ENCODE data around the gene FBXO31.

FBXO31 gene

DNA sequence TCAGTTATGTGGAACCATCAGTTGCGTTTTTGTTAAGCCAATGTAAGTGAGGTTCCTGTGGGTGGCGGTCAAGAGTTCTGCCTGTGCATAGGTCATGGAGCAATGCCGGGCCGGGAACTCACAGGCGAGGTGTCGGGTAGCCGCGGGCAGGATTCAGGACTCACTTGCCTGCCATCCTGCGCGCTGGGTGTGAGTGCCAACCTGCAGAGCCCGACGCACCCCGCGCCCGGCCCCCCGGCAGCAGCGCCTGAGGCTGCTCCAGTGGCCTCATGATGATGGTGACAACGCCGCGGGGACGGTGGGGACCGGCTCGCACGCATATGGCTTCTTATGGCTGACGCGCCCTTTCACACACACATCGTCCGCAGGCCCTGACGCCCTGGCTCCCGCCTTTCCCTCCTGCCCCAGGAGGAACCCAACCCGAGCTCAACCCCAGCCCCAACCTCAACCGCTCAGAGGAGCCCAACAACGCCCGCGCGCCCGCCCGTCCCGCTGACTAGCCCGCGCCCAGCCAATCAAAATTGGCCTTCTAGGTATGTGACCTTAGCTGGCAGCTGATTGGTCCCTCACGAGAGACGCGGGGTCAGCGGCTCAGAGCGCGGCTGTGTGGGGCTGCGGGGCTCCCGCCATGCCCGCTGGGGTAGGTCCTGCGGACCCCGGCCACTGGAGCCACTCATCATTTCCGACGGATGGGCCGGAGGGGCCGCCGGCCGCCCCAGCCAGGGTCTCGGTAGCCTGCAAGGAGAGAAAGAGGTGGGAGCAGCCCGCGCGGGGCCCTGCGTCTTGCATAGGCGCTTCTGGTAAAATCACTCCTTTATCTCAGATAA, 66.4 kb downstream of the FBXO31 start, which contains the start of gene C16orf95:
TSS of gene C16orf95 (minus strand) at position 470 of the 827 bp plus-strand sequence. CDS start at position 320, 150 bp downstream.
- peak; percentile 93 to 94 for DNase-seq (ENCODE audit: extremely low read depth in 1 of 2, low read depth in 1 of 2)

DNA sequence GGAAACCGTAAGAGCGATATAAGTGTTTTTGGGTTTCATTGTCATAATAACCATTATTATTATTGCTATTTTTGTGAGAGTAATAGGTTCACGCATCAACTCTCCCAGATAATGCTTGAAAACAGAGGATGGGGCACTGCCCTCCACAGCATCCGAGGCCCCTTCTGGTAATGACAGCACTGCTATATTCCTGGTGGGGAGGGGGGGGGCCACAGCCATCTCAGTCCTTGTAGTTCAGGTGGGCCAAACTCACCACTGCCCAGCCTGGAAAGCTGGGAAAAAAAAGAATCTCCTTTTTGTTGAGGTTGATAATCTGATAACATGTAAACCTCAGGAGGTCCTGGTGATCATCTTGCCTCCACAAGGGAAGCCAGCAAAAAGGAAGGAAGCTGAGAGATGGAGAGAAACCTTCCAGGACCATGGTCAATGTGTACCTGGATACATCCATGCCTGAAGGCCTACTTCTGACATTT, 67.1 kb downstream of the FBXO31 start:
- no peak for DNase-seq (ENCODE audit: extremely low read depth in 1 of 2, low read depth in 1 of 2)

DNA sequence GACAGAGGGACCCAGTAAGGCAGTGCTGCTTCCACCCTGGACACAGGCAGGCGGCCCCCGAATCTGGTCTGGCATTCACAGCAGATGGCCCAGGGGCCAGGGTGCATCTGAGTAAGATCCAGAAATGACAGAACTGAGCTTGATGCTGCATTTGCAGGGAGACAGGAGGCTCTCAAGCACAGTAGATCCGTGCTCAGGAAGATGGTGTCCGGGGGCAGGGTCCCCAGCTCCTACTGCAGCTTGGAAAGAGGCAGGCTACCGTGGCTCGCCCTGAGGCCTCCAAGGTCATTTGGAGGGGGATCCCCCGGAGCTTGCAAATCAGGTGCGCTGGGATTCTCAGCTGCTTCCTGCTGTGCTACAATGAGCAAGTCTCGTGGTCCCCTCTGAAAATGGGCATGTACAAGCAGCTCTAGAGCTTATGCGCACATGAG, 68.6 kb downstream of the FBXO31 start:
- DNase-seq (ENCODE audit: extremely low read depth in 1 of 2, low read depth in 1 of 2) = no peak

DNA sequence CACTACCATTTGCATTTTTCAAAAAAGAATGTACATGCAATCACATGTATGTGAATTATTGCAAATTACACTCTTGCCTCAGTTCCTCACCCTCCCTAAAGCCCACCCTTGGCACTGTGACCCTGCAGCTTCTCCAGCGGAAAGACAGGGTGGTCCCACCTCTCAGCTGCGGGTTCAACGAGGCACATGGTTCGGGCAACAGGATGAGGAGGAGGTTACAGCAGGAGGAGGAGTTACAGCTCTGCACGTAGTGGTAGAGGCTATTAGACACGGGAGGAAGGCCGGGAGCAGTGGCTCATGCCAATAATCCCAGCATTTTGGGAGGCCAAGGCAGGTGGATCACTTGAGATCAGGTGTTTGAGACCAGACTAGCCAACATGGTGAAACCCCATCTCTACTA, 71.6 kb downstream of the FBXO31 start:
- no peak for DNase-seq (ENCODE audit: extremely low read depth in 1 of 2, low read depth in 1 of 2)

DNA sequence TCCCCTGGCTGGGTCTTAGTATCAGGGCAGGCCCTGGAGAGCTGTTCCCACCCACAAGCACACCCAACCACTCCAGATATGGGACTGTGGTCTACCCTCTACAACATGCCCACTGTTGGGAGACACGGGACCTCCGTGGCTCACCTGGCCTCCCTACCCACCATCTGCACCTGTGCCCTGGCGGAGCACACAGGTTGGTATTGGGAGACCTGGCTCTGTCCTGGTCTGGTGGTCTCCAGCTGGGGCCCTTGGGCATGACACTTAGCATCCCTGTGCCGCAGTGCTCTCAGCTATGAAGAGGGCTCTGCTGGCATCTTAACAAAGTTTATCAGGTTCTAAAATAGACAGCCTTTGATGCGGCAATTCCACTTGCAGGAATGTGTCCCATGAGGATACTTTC, 72.2 kb downstream of the FBXO31 start:
- no peak for DNase-seq (ENCODE audit: extremely low read depth in 1 of 2, low read depth in 1 of 2)

DNA sequence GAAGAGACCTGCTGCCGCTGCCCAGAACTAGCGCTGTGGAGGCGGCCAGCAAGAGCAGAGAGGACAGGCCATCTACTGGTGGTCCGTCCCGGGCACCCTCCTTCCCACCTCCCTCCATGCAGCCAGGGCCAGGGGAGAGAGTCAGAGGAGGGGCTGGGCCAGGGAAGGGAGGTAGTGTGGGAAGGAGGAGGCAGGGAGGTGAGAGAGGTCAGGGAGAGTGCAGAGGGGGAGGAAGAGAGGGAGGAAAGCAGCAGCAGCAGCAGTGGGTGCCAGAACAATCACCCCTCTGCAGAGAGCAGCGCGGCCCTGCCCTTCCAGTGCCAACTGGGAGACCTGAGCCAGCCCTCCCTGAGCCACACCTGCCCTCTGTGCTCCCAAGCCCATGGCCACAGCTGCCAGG, 73.0 kb downstream of the FBXO31 start:
- DNase-seq (ENCODE audit: extremely low read depth in 1 of 2, low read depth in 1 of 2) = no peak

DNA sequence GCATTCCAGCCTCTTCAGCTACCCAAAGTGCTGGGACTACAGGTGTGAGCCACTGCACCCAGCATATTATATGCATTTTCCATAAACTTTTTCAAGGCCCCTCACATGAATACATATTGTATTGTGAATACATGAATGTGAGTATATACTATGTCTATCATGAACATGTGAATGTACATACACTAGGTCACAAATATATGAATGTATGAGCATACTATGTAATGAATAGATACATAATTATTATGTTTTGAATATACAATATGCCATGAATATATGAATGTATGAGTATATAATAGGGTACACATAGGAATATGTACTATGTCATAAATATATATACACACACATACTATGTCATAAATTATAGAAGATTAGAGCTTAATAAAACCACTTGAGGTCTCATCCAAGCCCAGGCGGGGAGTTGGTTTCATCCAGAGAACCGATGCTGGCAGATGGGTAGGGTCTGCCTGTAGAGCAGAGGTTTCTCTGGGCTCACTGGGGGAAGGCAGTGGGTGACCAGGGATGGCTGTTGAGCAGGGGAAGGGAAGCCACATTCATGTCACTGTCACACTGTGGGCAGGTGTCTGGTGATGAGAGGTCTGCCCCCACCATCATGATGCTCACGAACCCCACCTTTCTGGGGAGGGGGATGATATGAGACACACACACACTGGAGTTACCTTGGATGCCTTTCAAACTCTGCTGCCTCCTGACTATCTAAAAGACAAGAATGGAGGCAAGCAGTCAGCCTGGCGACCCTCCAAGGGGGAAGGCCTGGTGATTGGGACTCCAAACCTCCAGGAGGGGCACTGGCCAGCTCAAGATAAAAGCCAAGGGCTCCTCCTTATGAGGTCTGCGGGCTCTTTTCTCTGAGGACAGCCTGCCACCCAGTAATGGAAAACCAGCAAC, 73.7 kb downstream of the FBXO31 start:
- DNase-seq (ENCODE audit: extremely low read depth in 1 of 2, low read depth in 1 of 2) = no peak

DNA sequence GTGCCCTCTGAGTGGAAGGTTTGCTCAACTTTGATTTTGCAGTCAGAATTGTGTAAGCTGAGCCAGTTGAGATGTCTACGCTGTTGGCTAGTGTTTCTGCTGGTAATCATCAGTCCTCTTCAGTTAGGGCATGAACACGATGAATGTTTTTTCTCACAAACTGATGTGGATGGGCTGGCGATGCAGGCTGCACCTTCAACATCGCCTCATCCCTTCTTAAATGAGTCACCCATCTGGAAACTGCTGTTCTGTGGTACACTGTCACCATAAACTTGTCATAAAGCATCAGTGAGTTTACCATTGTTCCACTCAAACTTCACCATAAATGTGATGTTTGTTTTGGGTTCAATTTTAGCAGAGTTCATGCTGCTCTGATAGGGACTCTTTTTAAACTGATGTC, 74.8 kb downstream of the FBXO31 start:
- DNase-seq (ENCODE audit: extremely low read depth in 1 of 2, low read depth in 1 of 2) = no peak

DNA sequence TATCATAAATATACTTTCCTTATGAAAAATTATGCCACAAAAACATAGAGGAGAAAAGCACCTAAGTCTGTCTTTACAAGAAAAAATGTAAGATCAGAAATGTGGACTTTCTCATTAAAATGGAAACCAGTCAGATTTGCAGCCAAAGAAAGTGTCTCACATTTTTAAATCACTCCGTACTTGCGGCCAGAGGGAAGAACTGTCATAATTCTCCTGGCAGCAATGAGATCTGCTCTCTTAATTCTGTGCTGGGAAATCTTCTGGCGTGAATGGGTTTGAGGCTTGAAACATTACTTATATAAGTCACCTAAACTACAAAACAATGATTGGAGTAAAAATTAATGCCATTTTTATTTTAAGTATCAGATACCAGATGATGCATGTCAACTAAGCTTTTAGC, 77.1 kb downstream of the FBXO31 start:
- no peak for DNase-seq (ENCODE audit: extremely low read depth in 1 of 2, low read depth in 1 of 2)

DNA sequence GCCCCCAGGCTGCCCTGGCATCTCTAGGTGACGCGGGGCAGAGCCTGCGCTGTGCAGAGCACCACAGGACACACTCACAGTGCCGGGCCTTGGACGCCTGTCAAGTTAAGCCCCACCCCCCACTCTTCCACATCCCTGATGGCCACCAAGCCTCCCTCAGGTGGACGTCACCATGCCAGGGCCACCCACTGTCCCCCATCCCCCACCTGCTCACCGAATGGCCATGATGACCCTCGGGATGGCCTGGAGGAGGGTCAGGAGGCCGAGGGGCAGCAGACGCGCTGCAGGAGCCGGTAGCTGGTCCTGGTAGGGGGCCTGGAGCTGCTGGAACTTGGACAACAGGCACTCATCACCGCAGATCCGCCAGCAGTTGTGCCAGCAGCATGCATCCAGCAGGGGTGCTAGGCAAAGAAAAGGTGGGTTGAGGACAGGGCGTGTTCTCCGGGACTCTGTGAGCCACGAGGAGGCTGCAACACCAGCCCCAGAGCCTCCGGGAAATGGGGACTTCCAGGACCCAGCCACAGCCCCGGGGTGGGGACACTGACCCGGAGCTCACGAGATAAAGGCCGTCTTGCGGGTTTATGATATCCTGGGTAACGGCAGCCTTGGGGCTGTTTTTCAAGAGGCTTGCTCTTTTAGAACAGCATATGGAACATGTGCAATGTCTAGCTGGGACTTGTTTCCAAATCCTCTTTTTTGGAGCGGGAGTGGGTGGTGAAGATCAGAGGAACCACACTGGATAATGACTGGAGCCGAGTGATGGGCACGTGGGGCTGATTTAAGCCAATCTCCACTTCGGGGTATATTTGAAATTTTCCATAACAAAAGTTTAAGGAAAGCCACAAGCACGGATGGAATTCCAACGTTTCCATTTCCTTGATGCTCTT, 77.8 kb downstream of the FBXO31 start:
- no peak for DNase-seq (ENCODE audit: extremely low read depth in 1 of 2, low read depth in 1 of 2)

DNA sequence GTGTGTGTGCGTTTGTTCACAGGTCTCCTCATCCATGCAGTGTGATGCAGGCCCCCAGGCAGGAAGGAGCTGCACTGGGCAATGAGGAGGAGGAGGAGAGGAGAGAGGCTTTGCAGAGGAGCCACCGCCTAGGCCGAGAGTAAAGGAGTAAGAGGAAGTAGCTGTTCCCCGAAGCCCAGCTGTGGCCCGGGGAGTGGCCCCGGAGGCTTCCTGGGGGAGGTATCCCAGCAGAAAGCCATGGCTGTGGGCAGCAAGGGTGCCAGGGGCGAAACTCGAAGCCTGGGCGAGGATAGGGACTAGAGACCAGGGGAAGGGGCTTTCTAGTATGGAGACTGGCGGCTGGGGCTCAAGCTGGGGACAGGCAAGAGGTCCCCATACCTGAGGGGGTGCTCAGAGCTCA, 78.6 kb downstream of the FBXO31 start:
- DNase-seq (ENCODE audit: extremely low read depth in 1 of 2, low read depth in 1 of 2) = no peak

DNA sequence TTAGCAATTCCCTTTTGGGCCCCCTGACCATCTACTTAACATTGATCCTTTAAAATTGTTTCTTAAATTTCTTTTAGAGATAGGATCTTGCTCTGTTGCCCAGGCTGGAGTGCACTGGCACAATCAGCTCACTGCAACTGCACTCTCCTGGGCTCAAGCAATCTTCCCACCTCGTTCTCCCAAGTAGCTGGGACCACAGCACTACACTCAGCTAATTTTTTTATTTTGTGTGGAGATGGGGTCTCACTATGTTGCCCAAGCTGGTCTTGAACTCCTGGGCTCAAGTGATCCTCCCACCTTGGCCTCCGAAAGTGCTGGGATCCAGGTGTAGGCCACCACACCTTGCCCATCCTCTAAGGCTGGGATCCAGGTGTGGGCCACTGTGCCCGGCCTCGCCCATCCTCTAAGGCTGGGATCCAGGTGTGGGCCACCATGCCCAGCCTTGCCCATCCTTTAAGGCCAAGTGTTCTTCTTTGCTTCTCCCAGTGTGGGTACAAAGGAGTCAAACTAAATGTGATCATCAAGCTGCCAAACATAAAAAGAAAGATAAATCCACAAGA, 79.5 kb downstream of the FBXO31 start:
- DNase-seq (ENCODE audit: extremely low read depth in 1 of 2, low read depth in 1 of 2) = no peak

DNA sequence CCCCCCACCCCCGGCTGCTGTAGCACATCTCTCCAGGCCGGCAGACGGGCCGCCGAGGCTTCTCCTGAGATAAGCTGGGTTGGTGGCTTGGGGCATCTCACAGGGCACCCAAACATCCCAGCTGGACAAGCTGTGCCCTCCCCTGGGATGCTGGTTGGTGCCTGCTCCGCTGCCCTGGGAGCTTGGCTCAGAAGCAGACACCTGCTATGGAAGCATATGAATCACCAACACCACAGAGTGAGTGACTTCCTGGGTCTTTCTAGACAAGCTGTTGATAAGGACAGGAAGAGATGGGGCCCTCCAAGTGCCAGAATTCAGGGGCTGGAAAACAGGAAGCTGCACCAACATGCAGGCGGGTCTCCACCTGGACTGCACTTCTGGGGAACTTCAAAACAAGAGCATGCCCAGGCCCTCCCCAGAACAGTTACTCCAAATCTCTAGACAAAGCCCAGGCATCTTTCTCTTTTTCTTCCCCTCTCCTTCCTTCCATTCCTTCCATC, 80.1 kb downstream of the FBXO31 start:
- DNase-seq (ENCODE audit: extremely low read depth in 1 of 2, low read depth in 1 of 2) = no peak

DNA sequence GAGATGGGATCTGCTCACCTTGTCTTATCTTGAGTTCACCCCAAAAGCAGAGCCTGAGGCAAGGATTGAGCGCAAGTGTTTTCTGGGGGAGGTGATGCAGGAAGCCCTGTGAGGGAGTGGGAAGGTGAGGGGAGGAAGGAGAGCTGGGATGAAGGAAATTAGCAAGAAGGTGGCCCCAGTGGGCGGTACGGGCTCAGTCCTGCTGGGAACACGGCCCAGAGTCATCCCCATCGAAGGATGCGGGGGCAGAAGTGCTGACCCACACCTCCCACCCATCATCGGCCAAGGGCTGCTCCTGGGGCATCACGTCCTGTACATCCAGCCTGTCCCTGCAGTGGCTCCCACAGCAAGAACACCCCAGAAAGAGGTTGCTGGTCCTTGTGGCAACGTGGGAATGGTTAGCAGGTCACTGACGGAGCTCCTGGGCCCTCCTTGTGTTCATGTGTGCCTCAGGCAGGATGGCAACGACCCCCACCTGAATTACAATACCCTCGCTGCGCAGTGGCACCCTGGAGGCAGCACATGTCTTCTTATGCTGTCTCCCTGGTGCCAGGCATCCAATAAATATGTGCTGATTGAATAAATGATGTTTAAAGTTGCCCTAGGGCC, 84.6 kb downstream of the FBXO31 start:
- DNase-seq (ENCODE audit: extremely low read depth in 1 of 2, low read depth in 1 of 2) = no peak

DNA sequence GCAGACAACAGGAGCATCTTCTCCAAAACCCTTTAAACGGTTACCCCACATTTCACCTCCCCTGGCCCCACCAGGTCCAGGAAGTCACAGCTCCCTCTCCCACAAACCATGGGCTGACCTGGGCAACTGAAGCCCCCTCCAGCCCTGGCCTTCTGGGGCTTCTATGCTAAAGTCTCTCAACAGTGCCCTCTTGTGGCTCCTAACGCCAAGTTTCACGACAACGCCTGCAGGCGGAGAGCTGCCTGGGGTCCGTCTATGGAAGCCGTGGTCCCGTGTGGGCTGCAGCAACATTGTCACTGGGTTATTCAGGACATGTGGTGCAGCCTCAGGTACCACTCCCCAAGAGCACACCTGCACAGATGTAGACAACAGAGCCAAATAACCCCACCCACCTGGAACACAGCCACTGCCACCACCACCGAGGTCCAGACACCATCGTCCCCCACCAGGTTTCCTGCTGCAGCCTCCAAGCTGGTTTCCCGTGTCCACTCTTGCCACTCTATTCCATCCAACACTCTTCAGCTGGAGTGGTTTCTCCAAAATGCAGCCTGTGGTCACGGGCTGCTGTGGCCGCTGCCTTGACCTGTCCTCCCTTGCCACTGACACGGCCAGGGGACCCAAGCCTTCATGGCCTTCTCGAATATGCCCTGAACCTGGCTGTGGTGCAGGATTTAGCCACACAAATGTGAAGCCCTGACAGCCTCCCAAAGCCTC, 85.5 kb downstream of the FBXO31 start:
- no peak for DNase-seq (ENCODE audit: extremely low read depth in 1 of 2, low read depth in 1 of 2)

DNA sequence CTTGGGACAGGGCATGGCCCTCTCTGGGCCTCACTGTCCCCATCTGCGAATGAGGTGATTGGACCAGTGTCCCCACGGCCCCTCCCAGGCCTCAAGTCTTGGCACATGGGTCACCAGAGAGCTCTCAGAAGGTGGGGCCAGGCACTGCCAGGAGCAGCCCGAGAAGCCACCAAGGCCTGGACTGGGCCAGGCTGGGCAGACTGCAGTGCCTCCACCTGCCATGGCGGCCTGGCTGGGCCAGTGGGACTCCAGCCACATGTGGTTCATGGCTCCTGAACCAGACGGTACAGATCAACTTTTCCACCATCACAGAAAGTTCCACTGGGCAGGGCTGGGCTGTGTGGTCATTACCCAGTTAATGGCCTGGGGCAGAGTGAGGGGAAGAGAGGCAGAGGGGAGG, 86.2 kb downstream of the FBXO31 start:
- DNase-seq (ENCODE audit: extremely low read depth in 1 of 2, low read depth in 1 of 2) = no peak

DNA sequence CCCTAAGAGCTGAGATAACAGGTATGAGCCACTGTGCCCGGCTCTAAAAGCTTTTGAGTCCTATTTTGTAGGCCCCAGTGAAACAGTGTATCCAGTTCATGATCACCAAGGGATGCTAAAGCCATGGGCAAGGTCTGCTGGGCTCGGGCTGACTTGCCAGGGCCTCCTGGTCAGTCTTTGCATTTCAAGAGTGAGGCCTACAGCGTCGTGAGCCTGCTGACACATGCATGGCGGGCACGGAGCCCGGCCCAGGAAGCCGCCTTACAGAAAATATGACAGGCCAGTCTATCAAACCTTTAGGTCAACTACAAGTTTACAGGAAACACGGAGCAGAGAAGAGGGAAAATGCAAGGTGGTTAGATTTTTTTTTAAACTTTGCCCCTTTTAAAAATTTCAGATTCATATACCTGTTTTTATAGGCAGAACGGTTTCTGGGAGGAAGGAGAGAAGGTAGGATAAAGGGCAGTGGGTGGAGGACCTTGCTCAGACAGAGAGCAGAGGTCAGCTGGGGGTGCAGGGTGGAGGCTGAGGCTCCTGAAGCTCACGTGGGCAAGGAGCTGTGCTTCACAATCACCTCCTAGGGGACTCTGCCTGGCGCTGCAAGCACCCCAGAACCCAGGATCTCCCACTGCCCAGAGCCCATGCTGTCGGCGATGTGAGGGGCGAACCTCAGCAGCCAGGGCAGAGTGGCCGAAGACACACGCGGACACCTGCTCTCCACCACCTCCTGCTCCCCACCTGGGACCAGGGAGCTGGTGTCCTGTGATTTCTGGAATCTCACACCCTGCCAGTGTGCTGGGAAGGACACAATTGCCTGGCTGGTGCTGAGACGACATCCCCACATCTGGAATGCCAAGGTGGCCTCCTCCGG, 87.7 kb downstream of the FBXO31 start:
- DNase-seq (ENCODE audit: extremely low read depth in 1 of 2, low read depth in 1 of 2) = no peak

DNA sequence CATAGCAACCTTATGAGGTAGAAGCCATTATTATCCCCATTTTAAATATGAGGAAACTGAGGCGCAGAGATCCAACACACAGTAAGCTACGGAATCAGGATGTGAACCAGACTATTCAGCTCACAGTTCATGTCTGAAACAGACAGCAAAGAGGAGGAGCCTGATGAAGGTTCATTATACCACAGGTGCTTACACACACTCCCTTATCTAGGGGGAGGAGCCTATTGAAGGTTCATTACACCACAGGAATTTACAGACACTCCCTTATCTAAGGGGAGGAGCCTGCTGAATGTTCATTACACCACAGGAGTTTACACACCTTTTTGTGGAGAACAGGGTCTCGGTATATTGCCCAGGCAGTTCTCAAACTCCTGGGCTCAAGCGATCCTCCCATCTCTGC, 88.3 kb downstream of the FBXO31 start:
- no peak for DNase-seq (ENCODE audit: extremely low read depth in 1 of 2, low read depth in 1 of 2)

Data from activated CD8-positive, alpha-beta memory T cell treated with anti-CD3 and anti-CD28 coated beads for 1 hour (primary cell).